KG1 (cell line): ENCODE data around the gene CCDC146.
"Not testable (repeated sequence)": the region's sequence is repeated elsewhere in the genome, so short reads cannot be mapped to it uniquely, and the experiment has no call there.

Experiments used
- DNase-seq: peaks from one replicate; lab custom pipeline; 2025; lab: John Stamatoyannopoulos, UW

Gene CCDC146

DNA sequence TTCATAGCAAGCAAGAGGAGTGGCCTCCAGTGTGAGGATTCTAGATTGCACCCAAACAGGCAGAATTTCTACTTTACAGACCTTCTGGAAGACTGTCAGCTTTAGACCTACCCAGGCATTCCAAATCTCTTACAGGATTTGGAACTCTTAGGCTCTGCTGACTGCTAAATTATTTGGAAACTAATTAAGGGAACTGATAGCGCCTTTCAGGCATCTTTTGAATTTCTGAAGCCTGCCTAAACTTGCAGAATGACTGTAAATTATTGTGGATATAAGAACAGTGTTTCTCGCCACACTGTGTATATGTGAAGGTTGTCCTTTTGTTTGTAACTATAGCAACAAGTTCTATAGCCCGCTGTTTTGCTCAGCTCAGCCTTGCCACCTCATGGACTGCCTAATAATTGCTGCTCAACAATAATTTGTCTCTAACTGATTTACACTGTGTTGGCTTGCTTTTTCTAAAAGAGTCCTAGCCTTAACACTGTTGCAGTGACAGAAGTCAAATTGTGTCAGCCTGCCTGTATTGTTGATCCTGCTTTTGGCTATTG lies 32.6 kb downstream of the CCDC146 start:
- not testable (repeated sequence) for DNase-seq

DNA sequence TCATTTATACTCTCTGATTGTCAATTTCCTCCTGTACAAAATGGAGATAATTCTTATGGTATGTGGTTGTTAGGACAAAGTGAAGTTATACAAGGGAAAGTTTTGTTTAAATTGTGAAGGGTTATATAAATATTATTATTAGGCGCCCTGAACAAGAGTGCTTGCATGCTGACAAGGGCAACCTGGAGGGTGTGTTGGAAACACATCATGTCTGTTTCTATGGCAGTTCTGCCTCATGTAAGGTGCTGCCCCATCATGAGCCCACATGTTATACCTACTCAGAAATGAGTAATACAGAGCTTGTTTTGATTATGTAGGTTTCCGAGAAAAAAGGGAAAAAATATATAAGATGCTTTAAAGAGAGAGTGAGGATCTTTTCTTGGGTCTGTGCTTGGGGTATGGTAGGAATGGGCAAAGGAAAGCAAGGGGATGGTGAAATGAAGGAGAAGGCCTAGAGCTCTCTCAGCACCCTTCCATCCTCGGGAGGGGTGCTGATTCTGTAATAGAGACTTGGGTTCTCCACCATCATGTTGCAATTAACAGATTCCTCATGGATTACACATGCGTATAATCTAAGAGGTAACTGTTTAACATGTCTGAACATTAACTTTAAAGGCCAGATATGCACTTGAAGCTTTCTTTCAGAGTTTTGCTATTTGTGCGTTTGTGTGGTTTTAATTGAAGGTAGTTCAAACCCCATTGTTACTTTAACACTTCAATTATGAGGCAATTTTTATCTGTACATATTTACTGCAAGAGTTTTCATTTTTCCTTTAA lies 33.4 kb downstream of the CCDC146 start:
- DNase-seq, result not testable (repeated sequence)

DNA sequence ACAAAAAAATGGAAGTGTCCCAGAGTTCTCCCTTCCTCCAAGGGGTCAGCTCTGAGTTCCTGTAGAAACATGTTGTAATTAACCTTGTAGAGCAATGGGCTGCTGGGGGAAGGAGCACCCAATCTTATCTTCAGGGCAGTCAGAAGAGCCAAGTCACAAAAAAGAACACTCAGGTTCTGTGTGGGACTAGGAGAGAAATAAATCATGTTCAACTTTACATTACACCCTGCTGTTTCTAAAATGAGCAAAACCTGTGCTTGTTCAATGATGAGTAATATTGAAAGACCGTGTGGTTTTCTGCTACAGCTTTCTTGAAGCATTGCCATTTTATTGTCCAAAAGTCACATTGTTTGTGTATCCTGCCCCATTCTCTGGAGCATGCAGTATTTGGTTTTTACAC lies 34.6 kb downstream of the CCDC146 start:
- DNase-seq, result not testable (repeated sequence)

DNA sequence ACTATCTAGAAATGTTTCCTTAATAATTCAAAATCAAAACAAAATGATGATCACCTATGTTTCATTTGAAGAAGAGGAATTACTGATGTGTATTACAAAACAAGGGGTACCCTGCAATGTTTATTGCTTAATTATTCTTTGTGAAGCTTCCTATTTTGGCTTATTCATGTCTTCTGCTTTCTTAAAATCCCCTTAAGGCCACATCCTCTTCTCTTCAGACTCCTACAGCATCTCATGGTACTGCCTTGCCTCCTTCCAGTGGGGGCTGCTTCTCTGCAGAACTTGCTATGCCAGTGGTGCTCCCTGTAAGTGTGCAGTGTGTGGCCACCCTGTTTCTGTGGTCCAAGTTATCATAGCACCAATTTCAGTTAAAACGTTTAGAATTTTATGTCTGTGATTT lies 35.0 kb downstream of the CCDC146 start:
- no peak for DNase-seq

DNA sequence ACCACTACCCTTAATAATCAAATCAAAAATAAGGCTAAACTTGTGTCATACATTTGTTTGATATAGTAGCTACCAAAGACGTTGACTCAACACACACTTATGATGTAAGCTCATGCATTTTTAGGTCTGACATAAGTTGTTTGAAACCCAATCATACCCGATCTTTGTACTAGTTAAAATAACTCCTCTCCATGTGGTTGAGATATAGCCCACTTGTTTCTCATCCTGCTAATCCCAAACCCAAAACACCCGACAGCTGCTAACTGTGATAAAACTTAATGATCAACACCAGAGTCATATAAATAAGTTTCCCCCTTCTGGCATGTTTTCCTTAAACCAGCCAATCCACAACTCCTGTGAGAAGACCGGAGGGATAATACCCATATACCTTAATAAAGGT lies 48.7 kb downstream of the CCDC146 start:
- not testable (repeated sequence) for DNase-seq

DNA sequence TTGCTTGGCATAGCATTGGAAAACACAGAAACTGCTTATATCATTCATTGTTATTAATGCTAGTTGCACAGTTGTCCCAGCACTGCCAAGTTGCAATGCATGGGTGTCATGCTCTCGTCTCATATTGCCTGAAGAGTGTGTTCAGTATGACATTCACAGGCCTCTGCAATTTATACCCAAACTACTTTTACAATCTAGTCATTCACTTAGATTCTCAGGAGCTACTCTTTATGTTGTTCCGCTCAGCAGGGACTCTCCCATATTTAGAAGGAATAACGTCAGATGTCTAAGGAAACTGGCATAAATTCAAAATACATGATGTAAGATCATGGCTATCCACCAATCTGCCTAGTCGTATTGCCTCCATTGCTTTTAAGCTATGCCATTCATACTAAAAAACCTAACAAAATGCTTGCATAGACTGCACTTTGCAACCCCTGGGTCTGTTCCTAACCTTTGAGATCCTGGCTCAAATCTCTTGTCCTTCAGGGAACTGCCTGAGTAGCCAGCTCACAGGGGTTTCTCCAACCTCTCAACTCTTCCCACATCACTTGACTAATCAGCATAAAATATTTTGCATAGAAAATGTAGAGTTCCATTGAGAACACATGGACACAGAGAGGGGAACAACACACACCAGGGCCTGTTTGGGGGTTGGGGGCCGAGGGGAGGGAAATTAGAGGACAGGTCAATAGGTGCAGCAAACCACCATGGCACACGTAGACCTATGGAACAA lies 50.2 kb downstream of the CCDC146 start:
- not testable (repeated sequence) for DNase-seq

DNA sequence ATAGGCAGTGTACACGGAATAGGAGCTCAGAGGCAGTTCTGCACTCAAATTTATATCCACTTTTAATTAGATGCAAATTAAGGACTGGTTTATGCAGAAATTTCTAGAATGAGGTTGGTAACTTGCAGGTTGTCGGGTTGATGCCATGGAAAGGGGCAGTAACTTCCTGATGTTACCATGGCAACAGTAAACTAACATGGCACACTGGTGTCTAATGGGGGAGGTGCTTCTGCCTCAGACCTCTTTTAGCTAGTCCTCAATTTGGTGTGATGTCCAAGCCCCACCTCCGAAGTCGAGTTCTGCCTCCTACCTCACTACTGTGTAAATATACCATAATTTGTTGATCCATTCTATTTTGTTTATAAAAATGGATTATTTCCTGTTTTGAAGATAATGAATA lies 52.0 kb downstream of the CCDC146 start:
- DNase-seq, result not testable (repeated sequence)

DNA sequence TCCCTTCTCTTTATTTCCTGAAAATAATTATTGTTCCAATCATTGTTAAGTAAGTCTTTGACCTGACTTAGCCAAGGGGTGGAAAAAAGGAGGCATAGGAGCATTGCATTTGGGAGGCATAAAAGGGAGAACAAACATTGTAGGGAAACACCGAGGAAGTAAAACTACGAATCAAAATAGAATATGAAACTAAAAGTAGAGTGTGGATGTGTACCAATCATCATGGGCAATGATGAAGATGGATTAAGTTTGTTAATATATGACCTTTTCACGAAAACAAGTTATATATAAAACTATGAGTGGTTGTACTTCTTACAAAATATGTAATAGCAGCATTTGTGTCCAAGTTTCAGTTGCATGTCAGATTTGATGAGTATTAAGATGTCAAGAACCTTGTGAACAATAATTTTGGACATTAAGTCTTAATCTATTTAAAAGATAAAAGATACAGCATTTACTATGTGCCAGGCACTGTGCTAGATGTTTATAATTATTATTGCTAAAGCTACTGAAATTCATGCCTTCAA lies 52.9 kb downstream of the CCDC146 start:
- DNase-seq, result not testable (repeated sequence)

DNA sequence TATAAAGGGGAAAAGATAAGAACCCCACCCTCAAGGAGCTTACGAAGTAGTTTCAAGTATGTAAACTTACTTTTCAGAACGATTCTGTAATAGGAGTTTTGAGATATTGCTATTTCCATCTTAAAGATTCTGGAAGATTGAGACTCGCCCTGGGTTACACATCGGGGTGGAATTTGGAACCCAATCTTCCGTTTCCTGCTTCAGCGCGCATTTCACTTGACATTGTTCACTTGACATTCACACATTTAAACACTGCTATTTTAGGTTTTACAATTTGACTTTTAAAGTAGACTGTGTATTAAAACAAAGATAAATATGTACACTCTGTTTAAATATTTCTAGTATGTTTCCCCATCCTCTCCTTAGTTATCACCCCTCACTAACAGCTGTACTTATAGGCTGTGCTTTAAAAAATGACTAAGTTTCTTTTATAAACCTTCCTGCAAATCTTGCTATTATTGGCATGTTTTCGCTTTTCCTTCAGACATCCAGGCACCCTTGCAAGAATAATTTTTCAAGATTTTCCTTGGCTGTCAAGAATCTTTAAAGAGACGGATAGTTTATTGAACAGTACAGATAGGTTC lies 55.0 kb downstream of the CCDC146 start:
- DNase-seq, result not testable (repeated sequence)

DNA sequence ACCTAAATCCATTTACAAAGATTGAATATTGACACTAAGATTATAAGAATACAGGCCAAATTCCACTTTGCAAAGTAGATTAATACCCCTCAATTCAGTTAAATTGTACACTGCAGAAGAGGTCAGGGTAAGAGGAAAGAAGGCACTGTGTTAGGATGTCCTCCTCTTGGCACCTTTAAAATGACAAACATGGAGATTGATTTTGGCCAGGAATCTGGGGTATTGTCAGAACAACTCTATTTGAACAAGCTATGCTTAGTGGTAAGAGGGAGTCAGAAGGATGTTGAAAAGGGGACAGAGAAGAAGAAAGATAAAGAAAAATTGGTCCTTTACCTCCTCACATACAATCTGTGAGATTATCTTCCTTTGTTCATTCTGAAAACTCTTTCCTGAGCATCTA lies 55.6 kb downstream of the CCDC146 start:
- DNase-seq, result not testable (repeated sequence)

DNA sequence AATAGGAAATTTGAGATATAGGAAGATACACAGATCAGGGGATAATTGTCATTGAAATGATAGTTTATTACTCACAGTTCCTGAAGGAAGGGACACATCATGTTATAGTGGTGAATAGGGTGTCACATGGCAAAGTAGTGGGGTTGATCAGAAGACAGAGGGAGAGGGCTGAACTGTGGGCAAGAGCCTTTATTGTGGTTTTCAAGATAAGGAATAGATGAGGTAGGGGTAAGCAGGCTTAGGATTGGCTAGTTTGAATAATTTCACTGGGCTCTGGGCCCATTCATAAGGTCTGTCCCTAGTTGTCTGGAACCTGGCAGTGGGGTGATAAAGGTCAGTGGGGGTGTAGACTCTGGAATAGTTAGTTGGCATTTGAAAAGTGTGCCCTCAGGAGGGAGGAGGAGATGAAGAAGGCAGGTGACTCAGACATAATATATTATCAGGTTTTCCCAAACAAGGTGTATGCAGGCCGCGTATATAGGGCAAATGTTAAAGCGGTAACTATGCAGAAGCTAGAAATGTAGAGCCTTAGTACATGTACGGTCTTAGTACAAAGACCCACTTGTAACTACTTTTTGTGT lies 58.7 kb downstream of the CCDC146 start:
- no peak for DNase-seq

DNA sequence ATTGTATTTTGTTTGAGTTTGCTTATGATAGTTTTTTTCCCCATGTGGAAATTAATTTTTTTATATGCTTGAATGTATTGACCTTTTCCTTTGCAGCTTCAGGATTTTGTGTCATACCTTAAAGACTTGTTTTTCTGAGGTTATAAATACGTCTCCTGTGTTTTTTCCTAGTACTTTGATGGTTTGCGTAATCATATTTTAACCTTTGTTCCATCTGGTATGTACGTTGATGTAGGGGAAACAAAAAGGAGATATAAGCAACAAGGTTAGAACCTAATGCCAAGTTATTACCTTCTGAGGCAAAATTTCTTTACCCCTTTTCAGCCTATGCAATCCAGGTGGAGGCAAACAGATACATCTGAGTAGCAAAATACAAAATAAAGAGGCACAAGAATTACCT lies 59.3 kb downstream of the CCDC146 start:
- no peak for DNase-seq

DNA sequence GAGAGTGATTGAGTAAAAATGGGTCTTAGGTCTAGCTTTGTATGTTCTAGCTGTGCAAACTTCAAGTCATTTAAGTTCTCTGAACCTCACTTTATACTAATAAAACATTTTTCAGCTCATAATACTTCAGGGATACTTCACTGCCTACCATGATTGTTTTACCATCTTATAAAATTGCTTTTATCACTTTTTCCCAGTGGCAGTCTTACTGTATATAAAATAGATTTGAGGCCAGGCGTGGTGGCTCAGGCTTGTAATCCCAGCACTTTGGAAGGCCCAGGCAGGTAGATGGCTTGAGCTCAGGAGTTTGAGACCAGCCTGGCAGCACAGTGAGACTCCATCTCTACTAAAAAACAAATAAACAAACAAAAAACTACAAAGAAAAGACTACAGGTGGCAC lies 59.8 kb downstream of the CCDC146 start:
- DNase-seq, result no peak

DNA sequence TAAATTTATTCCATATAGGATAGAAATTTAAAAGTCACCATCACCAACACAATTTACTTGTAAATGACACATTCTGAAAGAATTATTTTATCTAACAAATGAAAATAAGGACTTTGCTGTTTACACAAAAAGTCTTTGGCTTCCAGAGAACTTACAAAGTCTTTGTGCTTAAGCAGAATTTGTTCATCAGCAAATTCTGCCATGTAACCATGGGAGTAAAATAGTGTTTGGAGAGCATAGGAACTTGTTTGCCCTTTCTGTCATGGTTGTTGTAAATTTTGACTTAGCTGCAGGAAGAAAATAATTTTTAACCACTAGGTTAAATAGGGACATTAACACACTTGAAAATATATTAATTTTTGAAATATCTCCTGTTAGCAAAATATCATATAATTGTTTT lies 62.0 kb downstream of the CCDC146 start:
- no peak for DNase-seq

DNA sequence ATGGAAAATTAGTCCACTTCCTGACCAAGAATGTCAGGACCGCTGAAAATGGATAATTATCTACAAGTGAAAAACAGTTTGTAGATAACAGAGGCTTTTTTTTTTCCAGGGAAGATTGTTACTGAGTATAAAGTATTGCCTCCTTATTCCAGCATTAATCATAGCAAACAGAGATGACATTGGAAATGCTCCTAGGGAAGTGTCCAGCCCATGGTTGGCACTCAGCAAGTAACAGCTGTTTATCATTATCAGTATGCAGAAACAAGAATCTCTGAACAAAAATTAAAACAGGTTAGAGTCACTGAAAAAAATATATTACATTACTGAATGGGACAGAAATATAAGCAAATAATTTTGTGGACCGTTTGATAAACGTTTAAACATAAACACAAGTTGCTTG lies 62.6 kb downstream of the CCDC146 start:
- DNase-seq, result no peak

DNA sequence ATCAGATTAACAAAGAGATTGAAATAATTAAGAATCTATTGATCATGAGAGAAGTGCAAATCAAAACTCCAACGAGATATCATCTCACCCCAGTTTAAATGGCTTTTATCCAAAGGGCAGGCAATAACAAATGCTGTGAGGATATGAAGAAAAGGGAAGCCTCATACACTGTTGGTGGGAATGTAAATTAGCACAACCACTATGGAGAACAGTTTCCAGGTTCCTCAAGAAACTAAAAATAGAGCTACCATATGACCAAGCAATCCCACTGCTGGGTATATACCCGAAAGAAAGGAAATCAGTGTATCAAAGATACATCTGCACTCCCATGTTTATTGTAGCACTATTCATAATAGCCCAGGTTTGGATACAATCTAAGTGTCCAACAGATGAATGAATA lies 63.5 kb downstream of the CCDC146 start:
- DNase-seq, result no peak

DNA sequence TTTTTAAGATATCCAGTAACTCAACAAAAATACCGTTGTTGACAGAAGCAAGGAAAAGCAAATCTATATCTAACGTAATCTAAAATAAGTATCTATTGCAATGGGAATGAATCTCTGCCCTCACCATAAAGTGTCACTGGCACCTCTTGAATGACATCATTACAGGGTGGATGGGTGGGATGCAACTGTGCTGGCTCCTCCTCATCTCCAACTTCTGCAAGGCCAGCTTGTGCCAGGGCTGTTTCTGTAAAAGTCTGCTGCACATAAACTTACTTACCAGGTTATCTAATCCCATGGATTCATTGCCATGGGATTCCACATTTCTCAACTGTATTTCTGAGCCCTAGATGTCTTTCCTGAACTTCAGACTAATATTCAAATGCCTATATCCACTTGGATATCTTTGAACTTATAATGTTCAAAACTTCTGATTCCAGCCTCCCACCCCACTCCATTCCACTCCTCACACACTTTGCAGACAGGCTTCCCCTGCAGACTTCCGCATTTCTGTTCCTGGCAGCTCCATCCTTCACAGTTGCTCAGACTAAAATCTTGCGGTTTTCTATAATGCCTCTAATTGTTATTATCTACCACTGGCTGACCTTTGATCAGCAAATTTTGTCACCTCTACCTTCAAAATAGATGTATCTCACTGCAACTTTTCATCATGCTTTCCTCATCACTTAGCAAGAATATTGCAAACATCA lies 66.5 kb downstream of the CCDC146 start:
- peak; percentile 36 for DNase-seq

DNA sequence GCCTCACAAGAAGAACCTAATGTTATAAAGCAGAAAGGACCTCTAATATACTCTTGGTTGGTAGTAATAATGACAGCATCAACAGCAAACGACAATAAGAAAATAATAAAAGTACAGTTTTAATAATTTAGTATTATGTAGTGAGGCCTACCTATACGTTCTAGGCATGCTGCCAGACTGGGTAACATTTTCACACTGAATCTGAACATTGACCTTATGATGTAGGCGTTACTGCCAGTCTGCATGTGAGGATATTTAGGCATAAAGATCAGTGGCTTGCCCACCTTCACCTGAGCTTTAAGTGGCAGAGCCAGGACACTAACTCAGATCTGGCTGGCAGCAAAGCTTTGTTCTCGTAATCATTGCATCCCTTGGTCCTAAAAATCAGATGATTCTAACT lies 74.7 kb downstream of the CCDC146 start:
- no peak for DNase-seq

DNA sequence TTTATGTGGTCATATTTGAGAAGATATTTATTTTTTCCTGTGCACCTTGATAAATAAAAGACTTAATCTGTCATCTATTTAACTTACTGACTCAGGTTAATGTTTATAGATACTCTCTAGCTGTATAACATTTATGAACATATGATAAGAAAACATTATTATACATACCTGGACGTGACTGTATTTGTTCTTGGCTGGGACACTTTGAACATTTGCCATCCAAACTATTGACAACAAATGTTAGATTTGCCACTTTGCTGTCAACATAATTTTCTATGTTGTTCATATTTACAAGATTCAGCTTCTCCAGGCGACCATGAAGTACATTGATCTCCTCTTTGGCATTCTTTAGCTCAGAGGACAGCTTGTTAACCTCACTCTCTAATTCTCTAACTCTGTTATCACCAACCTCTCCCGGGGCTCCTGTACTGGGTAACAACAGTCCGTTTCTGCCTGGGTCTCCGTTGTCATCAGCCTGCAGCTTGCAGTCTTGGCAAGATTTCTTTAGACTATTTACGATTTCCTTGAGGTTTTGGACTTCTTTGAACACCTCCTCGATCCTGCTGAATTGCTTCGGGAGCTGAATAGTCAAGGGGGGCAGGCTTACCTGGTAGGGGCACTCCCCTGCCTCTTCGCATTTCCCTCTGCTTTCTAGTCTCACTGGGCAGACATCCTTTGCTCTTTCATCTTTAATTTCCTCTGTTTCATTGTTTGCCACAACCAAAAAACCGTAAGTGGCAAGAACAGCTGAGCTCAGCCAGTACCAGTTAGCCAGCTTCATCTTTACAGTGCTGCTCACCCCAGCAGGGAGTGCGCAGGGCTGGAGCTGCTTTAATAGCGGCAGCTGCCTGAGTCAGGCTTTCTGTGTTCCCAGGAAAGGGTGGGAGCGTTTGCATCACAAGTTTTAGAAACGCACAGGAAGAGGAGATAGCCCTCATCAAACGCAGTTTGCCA lies 76.9 kb downstream of the CCDC146 start, which contains the start of gene FGL2:
Gene FGL2 (minus strand): TSS at position 807 of the 954 bp plus-strand sequence. CDS start 26 bp downstream, at position 781.
- no peak for DNase-seq

DNA sequence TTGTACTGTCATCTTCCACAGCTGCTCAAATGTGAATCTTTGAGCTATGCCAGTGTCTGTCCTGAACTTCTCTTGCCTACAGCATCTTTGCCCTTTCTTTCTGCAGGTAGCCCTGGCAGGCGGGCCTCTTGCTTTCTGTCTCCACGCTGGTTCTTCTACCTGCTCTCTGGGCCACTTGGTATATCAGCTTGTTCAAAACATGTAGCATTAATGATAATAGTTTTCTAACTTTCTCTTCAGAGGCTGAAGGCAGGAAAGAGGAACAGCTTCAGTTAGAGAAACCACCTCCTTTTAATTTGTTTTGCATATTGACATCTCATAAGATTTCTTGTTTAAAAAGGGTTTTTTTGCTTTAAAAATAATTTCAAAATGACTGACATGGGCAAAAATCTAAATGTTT lies 78.1 kb downstream of the CCDC146 start:
- no peak for DNase-seq
